HG03280 (cell line): ENCODE results near the gene BICD1.
"Not testable (repeated sequence)": the region's sequence is repeated elsewhere in the genome, so short reads cannot be mapped to it uniquely, and the experiment has no call there.

Experiments used
- ATAC-seq: cut with Tn5 transposase; IDR thresholded peaks from one replicate; pipeline ENCODE4 v1.9.1; 2021; ENCODE audit warnings: mild to moderate bottlenecking, moderate library complexity; ENCODE audit not compliant: unreplicated experiment

BICD1 gene

DNA sequence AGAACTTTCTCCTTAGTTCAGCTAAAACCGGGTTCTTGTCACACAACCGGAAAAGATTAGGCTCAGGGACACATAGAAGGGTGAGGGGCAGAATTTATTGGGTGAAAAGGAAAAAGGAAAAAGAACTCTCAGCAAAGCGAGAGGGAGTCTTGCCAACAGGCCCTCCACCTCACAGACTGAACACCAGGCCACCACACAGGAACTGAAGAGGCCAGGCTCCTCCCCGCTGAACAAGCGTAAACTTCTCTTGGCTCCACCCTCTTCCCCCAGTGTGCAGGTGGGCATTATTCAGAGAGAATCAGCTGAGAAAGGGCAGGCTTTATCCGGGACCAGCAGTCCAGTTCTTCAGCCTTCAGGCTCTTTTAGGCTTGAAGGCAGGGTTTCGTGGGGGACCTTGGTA is 167.1 kb downstream of the BICD1 start:
- peak; percentile 86 for ATAC-seq

- ATAC-seq = no peak
Measured at GRCh38 chr12:32274665-32275064, 168.0 kb downstream of the BICD1 start.

GRCh38 chr12:32275520-32275919 is 168.9 kb downstream of the BICD1 start:
- not testable (repeated sequence) for ATAC-seq

- ATAC-seq = no peak
Measured at GRCh38 chr12:32277774-32278173, 171.1 kb downstream of the BICD1 start.

GRCh38 chr12:32281098-32281497 is 174.5 kb downstream of the BICD1 start:
- no peak for ATAC-seq

DNA sequence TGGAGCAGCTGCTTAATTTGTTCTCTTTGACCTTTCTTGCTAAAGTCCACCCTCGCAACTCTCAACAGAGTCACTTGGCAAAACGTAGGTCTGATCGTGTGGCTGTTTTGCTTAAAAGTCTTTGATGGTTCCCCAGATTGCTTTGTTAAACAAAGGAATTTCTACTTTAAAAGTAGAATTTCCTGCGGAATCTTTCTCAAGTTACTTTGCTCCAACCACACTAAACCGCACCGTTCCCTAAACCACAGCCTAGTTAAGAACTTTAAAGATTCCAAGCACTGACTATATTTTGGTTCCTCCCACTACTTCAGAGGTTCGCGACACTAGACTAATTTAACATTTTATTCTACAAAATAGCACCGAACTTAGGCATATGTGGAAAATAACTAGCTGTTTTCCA is 177.9 kb downstream of the BICD1 start:
- ATAC-seq = no peak

DNA sequence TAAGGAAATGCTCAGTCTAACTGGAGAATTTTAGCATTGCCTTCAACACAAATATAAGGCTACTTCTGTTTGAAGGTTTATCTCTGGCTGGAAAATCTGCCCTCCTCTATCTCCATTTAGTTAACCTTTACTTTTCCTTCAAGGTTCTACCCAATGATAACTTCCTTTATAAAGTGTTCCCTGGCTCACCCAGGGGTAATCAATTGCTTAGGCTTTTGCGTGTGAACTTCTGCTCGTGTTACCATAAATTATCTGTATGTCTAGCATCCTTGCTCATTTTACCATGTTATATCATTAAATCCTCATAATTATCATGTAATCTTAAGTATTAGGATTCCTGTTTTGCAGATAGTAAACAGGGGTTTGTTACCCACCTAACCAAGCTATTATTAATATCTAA is 178.4 kb downstream of the BICD1 start:
- no peak for ATAC-seq

GRCh38 chr12:32285489-32285888 is 178.8 kb downstream of the BICD1 start:
- no peak for ATAC-seq

GRCh38 chr12:32290411-32290810 is 183.8 kb downstream of the BICD1 start:
- no peak for ATAC-seq

GRCh38 chr12:32292151-32292550 is 185.5 kb downstream of the BICD1 start:
- ATAC-seq = no peak

GRCh38 chr12:32293808-32294419 is 187.3 kb downstream of the BICD1 start:
- no peak for ATAC-seq

DNA sequence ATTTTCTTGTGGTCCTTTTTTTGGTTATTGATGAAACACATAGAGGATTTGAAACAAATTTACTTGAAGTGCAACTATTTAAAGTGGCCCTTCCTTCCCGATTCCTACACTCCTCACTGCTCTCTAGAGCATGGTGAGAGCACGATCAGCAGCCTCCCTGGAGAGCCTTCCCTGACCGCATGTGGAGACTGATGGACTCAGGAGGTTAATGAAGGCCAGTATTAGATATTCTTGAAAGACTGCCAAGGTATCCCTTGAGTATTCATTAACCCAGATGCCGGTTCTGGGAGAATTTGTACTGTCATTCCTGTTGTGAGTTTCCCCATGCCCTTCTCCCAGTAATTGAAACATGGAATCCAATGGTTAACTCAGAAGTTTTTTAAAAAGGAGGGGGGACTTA is 189.9 kb downstream of the BICD1 start:
- no peak for ATAC-seq

GRCh38 chr12:32298917-32299316 is 192.3 kb downstream of the BICD1 start:
- no peak for ATAC-seq

GRCh38 chr12:32301216-32301615 is 194.6 kb downstream of the BICD1 start:
- ATAC-seq = no peak

GRCh38 chr12:32302218-32303173 is 195.8 kb downstream of the BICD1 start:
- ATAC-seq = peak; percentile 97

DNA sequence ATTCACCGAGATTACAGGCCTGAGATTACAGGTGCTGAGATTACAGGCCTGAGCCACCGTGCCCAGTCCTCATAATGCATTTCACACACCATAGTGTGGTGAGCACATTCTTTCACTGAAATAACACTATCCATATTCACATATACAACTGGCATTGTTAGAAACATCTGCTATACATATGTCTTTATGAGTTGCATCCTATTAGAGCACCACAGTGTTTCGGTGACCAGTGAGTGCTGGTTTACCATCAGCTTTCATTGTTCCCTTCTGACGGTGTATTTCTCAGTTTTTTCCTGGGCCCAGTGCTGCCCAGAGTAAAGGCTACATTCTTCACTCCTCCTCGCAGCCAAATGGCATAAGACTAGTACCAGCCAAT is 196.5 kb downstream of the BICD1 start:
- no peak for ATAC-seq

DNA sequence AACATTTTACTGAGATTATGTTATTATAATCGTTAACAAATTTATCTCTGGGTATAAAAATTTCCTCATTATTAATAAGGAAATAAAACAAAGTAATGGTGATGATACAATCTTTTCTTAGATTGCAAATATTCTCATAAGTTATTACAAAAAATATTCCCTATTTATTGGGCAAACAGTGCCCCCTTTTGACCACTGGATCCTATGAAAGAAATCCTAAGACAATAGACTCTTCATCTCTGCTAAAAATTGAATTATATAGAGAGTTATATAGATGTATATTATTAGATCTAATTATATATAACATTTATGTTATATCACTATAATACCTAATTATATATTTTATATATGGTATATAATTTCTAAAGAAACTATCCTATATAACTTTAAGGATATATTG is 198.5 kb downstream of the BICD1 start:
- ATAC-seq = no peak

GRCh38 chr12:32307326-32307725 is 200.7 kb downstream of the BICD1 start:
- ATAC-seq = no peak

GRCh38 chr12:32309811-32310736 is 203.4 kb downstream of the BICD1 start:
- ATAC-seq = no peak

- no peak for ATAC-seq
Measured at GRCh38 chr12:32312049-32312670, 205.5 kb downstream of the BICD1 start.

GRCh38 chr12:32322354-32322753 is 215.7 kb downstream of the BICD1 start:
- ATAC-seq = no peak
